COLO829 (cell line): ENCODE measurements around the gene BANF1.
A peak's percentile ranks its signal among the peaks of the same experiment; 100 is the strongest.

Experiments
- DNase-seq: peaks from one replicate; pipeline ENCODE4 v3.0.0; 2012; ENCODE audit warnings: low spot score

BANF1 gene

GRCh38 chr11:66039765-66040164 lies 37.5 kb downstream of the BANF1 start:
- no peak for DNase-seq

- no peak for DNase-seq
Observed at GRCh38 chr11:66042227-66042995, 40.1 kb downstream of the BANF1 start.

GRCh38 chr11:66042996-66043906 lies 40.9 kb downstream of the BANF1 start:
- no peak for DNase-seq

- DNase-seq, result no peak
Observed at GRCh38 chr11:66044757-66045156, 42.5 kb downstream of the BANF1 start.

GRCh38 chr11:66045177-66045639 lies 42.9 kb downstream of the BANF1 start:
- DNase-seq, result peak; percentile 73

GRCh38 chr11:66046901-66047300 lies 44.6 kb downstream of the BANF1 start:
- no peak for DNase-seq

- no peak for DNase-seq
Observed at GRCh38 chr11:66047541-66048365, 45.5 kb downstream of the BANF1 start.

GRCh38 chr11:66048547-66049323 lies 46.4 kb downstream of the BANF1 start, which contains the start of gene GAL3ST3:
TSS of gene GAL3ST3 (minus strand) at chr11:66049161. CDS start at chr11:66045415, 3,746 bp downstream.
- DNase-seq, result no peak

GRCh38 chr11:66050581-66051231 lies 48.4 kb downstream of the BANF1 start:
- DNase-seq, result no peak

- DNase-seq, result no peak
Observed at GRCh38 chr11:66051371-66051765, 49.1 kb downstream of the BANF1 start.

GRCh38 chr11:66051766-66052663 lies 49.7 kb downstream of the BANF1 start, which contains the start of gene SF3B2:
TSS of gene SF3B2 (plus strand) at chr11:66052364. CDS start at chr11:66052385, 21 bp downstream.
- peak; percentile 94 for DNase-seq

GRCh38 chr11:66052664-66052982 lies 50.3 kb downstream of the BANF1 start:
- no peak for DNase-seq
